BJ (cell line): ENCODE results near the gene VPS37D. TPM values are rescaled to one million over a fixed set of nuclear protein-coding genes. Genes with fewer than 3 reads are reported as not detected.

Source experiments
- CTCF ChIA-PET: fragments of 350-600 bp; formaldehyde crosslinking; extraction: SDS; loops from one replicate; lab custom pipeline; 2021; ENCODE audit warnings: antibody characterized with exemption, inconsistent platforms; lab: Yijun Ruan, JAX
- POLR2A ChIA-PET: fragments of 300-600 bp; sonication (Branson Sonifier 250); formaldehyde crosslinking; extraction: SDS; loops from one replicate; lab custom pipeline; 2021; ENCODE audit warnings: antibody characterized with exemption; lab: Charles Lee
- DNase-seq: peaks from one replicate; pipeline ENCODE4 v3.0.0-alpha.2; 2011; ENCODE audit warnings: low read depth
- H3K27me3 ChIP-seq: 2 replicates; pipeline ENCODE4 v1.6.0; 2011; ENCODE audit warnings: low read length; ENCODE audit not compliant: control insufficient read depth, insufficient read depth
- H3K36me3 ChIP-seq: 2 replicates; pipeline ENCODE4 v1.5.1; 2011; ENCODE audit warnings: low read length; ENCODE audit not compliant: control insufficient read depth, insufficient read depth
- H3K4me3 ChIP-seq: 2 replicates; pipeline ENCODE4 v1.5.1; 2011; ENCODE audit warnings: low read depth, mild to moderate bottlenecking, control low read depth, low read length
- CTCF ChIP-seq: IDR thresholded peaks from 2 replicates; pipeline ENCODE4 v1.5.1; 2011; ENCODE audit warnings: low read depth, mild to moderate bottlenecking, control low read depth, inconsistent platforms, low read length, moderate library complexity; ENCODE audit not compliant: insufficient read depth
- polyA plus RNA-seq: library from polyadenylated mRNA; depleted of rRNA; stranded (reverse); fragments of >200 nt; gene quantifications from 2 replicates; pipeline ENCODE4 v1.2.3, GENCODE V29; 2011

Gene VPS37D
- polyA plus RNA-seq, 1 experiment = 3.3 TPM

DNA sequence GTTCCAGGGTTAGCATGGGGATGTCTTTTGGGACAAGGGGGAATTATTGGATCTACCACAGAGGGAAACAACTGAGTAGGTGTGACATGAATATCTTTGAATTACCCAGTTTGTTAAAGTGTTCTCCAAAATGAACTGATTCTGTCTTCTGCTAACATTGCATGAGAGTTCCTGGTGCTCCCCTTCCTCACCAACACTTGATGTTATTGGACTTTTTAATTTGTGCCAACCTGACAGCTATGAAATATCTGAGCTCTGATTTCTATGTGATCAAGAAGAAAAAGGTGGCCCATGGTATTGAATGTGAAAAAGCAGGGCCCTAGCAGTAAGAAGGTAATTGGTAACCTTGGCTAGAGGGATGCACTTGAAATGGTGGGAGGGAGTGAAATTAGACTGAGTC, 4.6 kb upstream of the VPS37D start:
- Histone ChIP-seq H3K4me3 (no peak overlapping the region), H3K27me3 (no peaks in the 10 kb centered on the region), H3K36me3 (no peaks in the 10 kb centered on the region)
- CTCF ChIA-PET = no interaction called here
- TF ChIP-seq CTCF = no peak
- POLR2A ChIA-PET = no interaction called here
- DNase-seq = no peak

GRCh38 chr7:73668103-73668885, 663 bp downstream of the VPS37D start:
- H3K27me3 ChIP-seq = no peaks in the 10 kb centered on the region
- no peak for DNase-seq
- H3K36me3 ChIP-seq = peaks cover 3% of the 10 kb centered on the region; the same call in 1 of the 2 replicates
- H3K4me3 ChIP-seq = peak overlapping the region; percentile 77
- no peak for TF ChIP-seq CTCF
- POLR2A ChIA-PET = interaction anchor here (0.5 kb wide), 1 partner anchor 30 kb away, joined by 4 read pairs; no protein-coding TSS in a partner anchor
- CTCF ChIA-PET = interaction anchor here (0.6 to 2.9 kb wide), 24 partner anchors 8 to 97 kb away, joined by 3 to 20 read pairs (median 4); partner anchors contain the start of gene MLXIPL

- TF ChIP-seq CTCF = no peak
- Histone ChIP-seq H3K4me3 (peak overlapping the region; percentile 77), H3K27me3 (no peaks in the 10 kb centered on the region), H3K36me3 (peaks cover 3% of the 10 kb centered on the region; the same call in 1 of the 2 replicates)
- ChIA-PET CTCF (interaction anchor here (0.7 to 2.9 kb wide), 10 partner anchors 9 to 73 kb away, joined by 3 to 20 read pairs (median 4); no protein-coding TSS in a partner anchor), POLR2A (interaction anchor here (0.5 kb wide), 1 partner anchor 29 kb away, joined by 4 read pairs; no protein-coding TSS in a partner anchor)
- no peak for DNase-seq
These were observed 1.2 kb downstream of the VPS37D start for GRCh38 chr7:73668886-73669230.

- ChIA-PET POLR2A (no interaction called here), CTCF (interaction anchor here (0.8 to 2.9 kb wide), 5 partner anchors 40 to 62 kb away, joined by 3 to 20 read pairs (median 7); no protein-coding TSS in a partner anchor)
- TF ChIP-seq CTCF = no peak
- no peaks in the 10 kb centered on the region for H3K27me3 ChIP-seq
- no peak overlapping the region; the same call in 1 of the 2 replicates for H3K4me3 ChIP-seq
- DNase-seq = no peak
- H3K36me3 ChIP-seq = peaks cover 3% of the 10 kb centered on the region; the same call in 1 of the 2 replicates
These were observed 1.7 kb downstream of the VPS37D start for GRCh38 chr7:73669288-73669701.

DNA sequence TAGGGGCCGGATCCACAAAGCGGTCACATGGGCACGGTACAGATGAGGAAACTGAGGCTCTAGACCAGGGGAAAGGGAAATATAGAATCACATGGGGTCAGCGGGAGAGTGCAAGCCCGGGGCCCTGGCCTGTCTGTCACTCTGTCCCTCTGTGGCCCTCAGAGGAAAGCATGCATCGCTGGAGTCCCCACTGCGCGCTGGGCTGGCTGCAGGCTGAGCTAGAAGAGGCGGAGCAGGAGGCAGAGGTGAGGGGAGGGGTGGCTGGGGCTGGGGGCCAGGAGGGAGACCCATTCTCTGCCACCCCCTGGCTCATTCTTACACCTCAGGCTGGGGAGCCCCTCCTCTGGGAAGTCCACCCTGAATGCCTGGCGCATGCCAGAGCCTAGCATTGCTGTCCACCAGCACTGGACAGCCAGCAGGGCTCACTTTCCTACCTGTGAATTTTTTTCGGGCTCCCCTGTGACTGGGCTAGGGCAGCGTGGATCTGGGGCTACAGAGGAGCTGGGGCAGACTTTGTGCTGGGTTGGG, 2.3 kb downstream of the VPS37D start:
- DNase-seq = no peak
- POLR2A ChIA-PET = no interaction called here
- peaks cover 3% of the 10 kb centered on the region; the same call in 1 of the 2 replicates for H3K36me3 ChIP-seq

More for the DNA sequence above, 2.3 kb downstream of the VPS37D start:
- H3K4me3 ChIP-seq = no peak overlapping the region
- H3K27me3 ChIP-seq = no peaks in the 10 kb centered on the region
- TF ChIP-seq CTCF = no peak
- CTCF ChIA-PET = interaction anchor here (2.5 to 2.9 kb wide), 2 partner anchors 41 to 62 kb away, joined by 11 to 20 read pairs; no protein-coding TSS in a partner anchor
